A549 (cell line): ENCODE data around the gene PHTF2.

ENCODE experiments used
- CEBPB ChIP-seq, 2 experiments: fragments of >200 bp in 1 of 2; sonication (Bioruptor Twin) in 1 of 2; formaldehyde crosslinking in 1 of 2; IDR thresholded peaks; 2 replicates each; pipeline ENCODE4 v1.6.1; 2012 to 2016
- CTCF ChIP-seq: fragments of >200 bp; sonication (Bioruptor Twin); formaldehyde crosslinking; IDR thresholded peaks from 3 replicates; pipeline ENCODE4 v1.5.1; 2016
- E2F6 ChIP-seq: IDR thresholded peaks from 2 replicates; pipeline ENCODE4 v1.6.1; 2012; ENCODE audit warnings: low read depth, borderline replicate concordance
- EP300 ChIP-seq, 2 experiments: fragments of >200 bp; sonication (Bioruptor Twin); formaldehyde crosslinking; IDR thresholded peaks; 2 replicates in 1 of 2; 3 replicates in 1 of 2; pipeline ENCODE4 v1.6.1; 2016 to 2017
- HDAC2 ChIP-seq: fragments of 200-600 bp; sonication (generic); IDR thresholded peaks from 2 replicates; pipeline ENCODE4 v1.6.1; 2016
- MAX ChIP-seq: IDR thresholded peaks from 2 replicates; pipeline ENCODE4 v1.6.1; 2012
- PHF8 ChIP-seq: fragments of 200-600 bp; sonication (generic); IDR thresholded peaks from 2 replicates; pipeline ENCODE4 v1.6.1; 2016; ENCODE audit warnings: low read depth, mild to moderate bottlenecking, antibody characterized with exemption, moderate library complexity, borderline replicate concordance
- POLR2A ChIP-seq: IDR thresholded peaks from 2 replicates; pipeline ENCODE4 v1.6.1; 2012; ENCODE audit warnings: mild to moderate bottlenecking, low read length
- RAD21 ChIP-seq, 2 experiments: fragments of >200 bp in 1 of 2; sonication (Bioruptor Twin) in 1 of 2; formaldehyde crosslinking in 1 of 2; IDR thresholded peaks in 1 of 2; conservative IDR thresholded peaks in 1 of 2; 2 replicates in 1 of 2; 3 replicates in 1 of 2; pipeline ENCODE4 v1.6.1; 2012 to 2018; ENCODE audit warnings: inconsistent platforms in 1 of 2
- REST ChIP-seq: fragments of 200-600 bp; sonication (generic); IDR thresholded peaks from 2 replicates; pipeline ENCODE4 v1.6.1; 2016; ENCODE audit warnings: antibody characterized with exemption, mild to moderate bottlenecking, moderate library complexity
- RFX5 ChIP-seq: fragments of 450-650 bp; IDR thresholded peaks from 2 replicates; pipeline ENCODE4 v1.7.1; 2014; ENCODE audit warnings: antibody characterized with exemption, mild to moderate bottlenecking, moderate library complexity
- ZFP36 ChIP-seq: fragments of 450-650 bp; IDR thresholded peaks from 2 replicates; pipeline ENCODE4 v1.6.1; 2014; ENCODE audit warnings: borderline replicate concordance; ENCODE audit not compliant: partially characterized antibody

GRCh38 chr7:77783545-77783944 lies 15.0 kb upstream of the PHTF2 start:
- no peak for TF ChIP-seq CTCF
- no peak for TF ChIP-seq E2F6
- no peak for TF ChIP-seq POLR2A
- no peak for TF ChIP-seq EP300 (IDR thresholded peaks at IDR 0.05)
- TF ChIP-seq CEBPB (IDR thresholded peaks at IDR 0.05) = no peak
- TF ChIP-seq RAD21 (conservative IDR thresholded peaks at IDR 0.05 in 1 of 2, IDR thresholded peaks at IDR 0.05 in 1 of 2) = no peak
- TF ChIP-seq RFX5 = no peak
- TF ChIP-seq REST = no peak
- TF ChIP-seq ZFP36 = no peak
- TF ChIP-seq MAX = no peak
- no peak for TF ChIP-seq PHF8
- TF ChIP-seq HDAC2 = no peak
